CD4-positive, alpha-beta T cell treated with Interleukin-1 beta for 1 hour (primary cell): ENCODE measurements around the gene GPR146.
"Not testable (repeated sequence)": the region's sequence is repeated elsewhere in the genome, so short reads cannot be mapped to it uniquely, and the experiment has no call there.

Experiments used
- DNase-seq, 2 donors: peaks; one replicate each; pipeline ENCODE4 v3.0.0-alpha.2; 2020 to 2022

The GPR146 gene

GRCh38 chr7:1026721-1027161 is 17.6 kb upstream of the GPR146 start:
- DNase-seq: no peak

GRCh38 chr7:1027242-1028043 is 16.9 kb upstream of the GPR146 start:
- DNase-seq: no peak

- DNase-seq: peak; percentile 85 to 87
These were observed 16.1 kb upstream of the GPR146 start for GRCh38 chr7:1028044-1028770.

- peak; percentile 69 to 75 for DNase-seq
These were observed 15.3 kb upstream of the GPR146 start for GRCh38 chr7:1028775-1029636.

- peak in 1 of 2 donors; percentile 31 for DNase-seq
These were observed 14.5 kb upstream of the GPR146 start for GRCh38 chr7:1029637-1030443.

- DNase-seq: no peak
These were observed 13.8 kb upstream of the GPR146 start for GRCh38 chr7:1030444-1031070.

- no peak for DNase-seq
These were observed 12.5 kb upstream of the GPR146 start for GRCh38 chr7:1031716-1032455.

- no peak for DNase-seq
These were observed 11.7 kb upstream of the GPR146 start for GRCh38 chr7:1032536-1033181.

GRCh38 chr7:1033546-1034145 is 10.7 kb upstream of the GPR146 start:
- DNase-seq: peak; percentile 47 to 71

- not testable (repeated sequence) for DNase-seq
These were observed 9.6 kb upstream of the GPR146 start for GRCh38 chr7:1034769-1035168.

- not testable (repeated sequence) for DNase-seq
These were observed 8.0 kb upstream of the GPR146 start for GRCh38 chr7:1036164-1036928.

- not testable (repeated sequence) for DNase-seq
These were observed 4.1 kb upstream of the GPR146 start for GRCh38 chr7:1040233-1040632.

GRCh38 chr7:1040790-1041189 is 3.6 kb upstream of the GPR146 start:
- DNase-seq: no peak

GRCh38 chr7:1041551-1042491 is 2.5 kb upstream of the GPR146 start:
- DNase-seq: peak; percentile 25 to 36

- no peak for DNase-seq
These were observed 1.9 kb upstream of the GPR146 start for GRCh38 chr7:1042492-1042833.

- no peak for DNase-seq
These were observed 676 bp upstream of the GPR146 start for GRCh38 chr7:1043552-1044188.
